Panc1 (cell line): Measurements from ENCODE around the gene PKD1L1. TPM values are rescaled to one million over a fixed set of nuclear protein-coding genes. Genes with fewer than 3 reads are reported as not detected.

ENCODE experiments used
- ATAC-seq: fragments of 200-7000 bp; cut with Tn5 transposase; 2 replicates; pipeline ENCODE4 v1.9.1; 2020; ENCODE audit warnings: mild to moderate bottlenecking, moderate library complexity
- BruUV-seq: library from RNA; stranded (reverse); fragments of 400-500 nt; replicated peaks from 2 replicates; lab custom pipeline; 2021; lab: Mats Ljungman, UMichigan
- CTCF ChIA-PET: fragments of 300-600 bp; sonication (Branson Sonifier 250); formaldehyde crosslinking; loops from one replicate; lab custom pipeline; 2022; ENCODE audit warnings: antibody characterized with exemption; lab: Charles Lee
- POLR2A ChIA-PET: fragments of 300-600 bp; sonication (Branson Sonifier 250); formaldehyde crosslinking; loops from one replicate; lab custom pipeline; 2022; ENCODE audit warnings: antibody characterized with exemption; lab: Charles Lee
- DNase-seq: peaks from one replicate; pipeline ENCODE4 v3.0.0-alpha.2; 2010; ENCODE audit warnings: low read depth, low spot score
- H3K27ac ChIP-seq: 2 replicates; pipeline ENCODE4 v1.5.1; 2011; ENCODE audit warnings: mild to moderate bottlenecking, low read length, inconsistent platforms
- H3K27me3 ChIP-seq: fragments of 200-500 bp; sonication (Bioruptor generic); 2 replicates; pipeline ENCODE4 v1.6.0; 2014; ENCODE audit warnings: low read length, inconsistent platforms; ENCODE audit not compliant: control insufficient read depth, insufficient read depth
- H3K36me3 ChIP-seq: fragments of 200-500 bp; sonication (Bioruptor generic); 2 replicates; pipeline ENCODE4 v1.5.1; 2014; ENCODE audit warnings: inconsistent platforms, mild to moderate bottlenecking, low read length, moderate library complexity; ENCODE audit not compliant: control insufficient read depth, insufficient read depth
- H3K4me1 ChIP-seq: 2 replicates; pipeline ENCODE4 v1.5.1; 2011; ENCODE audit warnings: inconsistent platforms, mild to moderate bottlenecking, low read length, moderate library complexity; ENCODE audit not compliant: control insufficient read depth, insufficient read depth
- H3K4me3 ChIP-seq, 2 experiments: 2 replicates each; pipeline ENCODE4 v1.5.1; 2011 to 2012; ENCODE audit warnings: low read depth in 2 of 2, low read length in 2 of 2, mild to moderate bottlenecking in 2 of 2, inconsistent platforms in 1 of 2, moderate library complexity in 1 of 2
- H3K9me3 ChIP-seq: fragments of 200-500 bp; sonication (Bioruptor generic); 2 replicates; pipeline ENCODE4 v1.5.1; 2014; ENCODE audit warnings: low read depth, mild to moderate bottlenecking, inconsistent platforms, low read length, moderate library complexity; ENCODE audit not compliant: control insufficient read depth, insufficient read depth
- CTCF ChIP-seq: fragments of 450-650 bp; IDR thresholded peaks from 2 replicates; pipeline ENCODE4 v1.5.1; 2017; ENCODE audit warnings: mild to moderate bottlenecking
- POLR2AphosphoS5 ChIP-seq: IDR thresholded peaks from 2 replicates; pipeline ENCODE4 v1.6.1; 2012; ENCODE audit warnings: mild to moderate bottlenecking, low read depth, low read length, moderate library complexity
- REST ChIP-seq, 2 experiments: IDR thresholded peaks; 2 replicates each; pipeline ENCODE4 v1.6.1; 2011 to 2012; ENCODE audit warnings: low read depth in 2 of 2, control low read depth in 1 of 2, low read length in 1 of 2, mild to moderate bottlenecking in 1 of 2, moderate library complexity in 1 of 2; ENCODE audit not compliant: insufficient read depth in 1 of 2
- SIN3A ChIP-seq: IDR thresholded peaks from 2 replicates; pipeline ENCODE4 v1.6.1; 2012; ENCODE audit warnings: low read depth, mild to moderate bottlenecking, low read length, moderate library complexity, borderline replicate concordance; ENCODE audit not compliant: insufficient read depth
- TCF7L2 ChIP-seq: IDR thresholded peaks from 2 replicates; pipeline ENCODE4 v1.6.1; 2011; ENCODE audit warnings: mild to moderate bottlenecking, low read depth, low read length, inconsistent platforms
- in situ Hi-C: cut with HindIII; loops from 2 replicates; pipeline ENCODE4 v1.10.0; 2016; ENCODE audit warnings: low sequenced_read_pairs, low pct_unique_long_range_greater_than_20kb
- intact Hi-C: fragments of 100-400 bp; cut with micrococcal nuclease; formaldehyde crosslinking; loops from one replicate; pipeline ENCODE4 v1.10.0; 2022; ENCODE audit not compliant: unreplicated experiment
- total RNA-seq: library from RNA; stranded (reverse); gene quantifications from one replicate; pipeline ENCODE4 v1.2.1, GENCODE V29; 2021; ENCODE audit not compliant: unreplicated experiment

Gene PKD1L1
- total RNA-seq, 1 experiment from 2014 or later: 2.2 TPM

- BruUV-seq: no TSS peak
- DNase-seq: no peak
- Histone ChIP-seq H3K27me3 (no peaks in the 10 kb centered on the region), H3K36me3 (peaks cover 49% of the 10 kb centered on the region), H3K27ac (no peak overlapping the region), H3K9me3 (no peaks in the 10 kb centered on the region), H3K4me1 (no peaks in the 10 kb centered on the region), H3K4me3 (no peak overlapping the region)
- intact Hi-C loops: no loop called here
- ATAC-seq: no peak
- in situ Hi-C loops: no loop called here
- TF ChIP-seq REST (IDR thresholded peaks at IDR 0.05; ENCODE audit: insufficient read depth in 1 of 2, low read depth in 2 of 2, low read length in 1 of 2) (no peak), CTCF (no peak), SIN3A (no peak), POLR2AphosphoS5 (no peak), TCF7L2 (no peak)
- CTCF ChIA-PET: interaction anchor here (0.5 to 0.6 kb wide), 4 partner anchors 22 to 748 kb away, joined by 3 read pairs; no protein-coding TSS in a partner anchor
- POLR2A ChIA-PET: interaction anchor here (0.6 kb wide), 1 partner anchor 430 kb away, joined by 3 read pairs; no protein-coding TSS in a partner anchor
Measured at GRCh38 chr7:47967123-47967522, 18.9 kb upstream of the PKD1L1 start.

GRCh38 chr7:47965456-47965855, 17.2 kb upstream of the PKD1L1 start:
- BruUV-seq: no TSS peak
- POLR2A ChIA-PET: no interaction called here
- H3K36me3 ChIP-seq: peaks cover 49% of the 10 kb centered on the region
- DNase-seq (no peak), ATAC-seq (no peak)
- H3K4me3 ChIP-seq: no peak overlapping the region
- H3K4me1 ChIP-seq: no peaks in the 10 kb centered on the region
- no peak for TF ChIP-seq CTCF
- TF ChIP-seq SIN3A: no peak
- TF ChIP-seq POLR2AphosphoS5: no peak
- no peak for TF ChIP-seq REST (IDR thresholded peaks at IDR 0.05; ENCODE audit: insufficient read depth in 1 of 2, low read depth in 2 of 2, low read length in 1 of 2)
- no peak for TF ChIP-seq TCF7L2
- no peaks in the 10 kb centered on the region for H3K9me3 ChIP-seq
- no peaks in the 10 kb centered on the region for H3K27me3 ChIP-seq
- no peak overlapping the region for H3K27ac ChIP-seq
- intact Hi-C loops: no loop called here
- in situ Hi-C loops: no loop called here
- CTCF ChIA-PET: no interaction called here
